Body of pancreas (tissue), 4 donors: ENCODE results near the gene ISM2.

ENCODE experiments used
- POLR2A ChIP-seq, 3 donors: fragments of 450-650 bp; IDR thresholded peaks; one replicate each; pipeline ENCODE4 v1.6.1; 2016; ENCODE audit warnings: antibody characterized with exemption in 3 of 3, mild to moderate bottlenecking in 2 of 3
- TF ChIP-seq, protein P1 (sequence below), 7 experiments: fragments of 450-650 bp in 4 of 7; fragments of 200-600 bp in 3 of 7; sonication (generic) in 3 of 7; IDR thresholded peaks; one replicate each; pipeline ENCODE4 v1.5.1; 2016 to 2019; ENCODE audit warnings: antibody characterized with exemption in 7 of 7

DNA sequence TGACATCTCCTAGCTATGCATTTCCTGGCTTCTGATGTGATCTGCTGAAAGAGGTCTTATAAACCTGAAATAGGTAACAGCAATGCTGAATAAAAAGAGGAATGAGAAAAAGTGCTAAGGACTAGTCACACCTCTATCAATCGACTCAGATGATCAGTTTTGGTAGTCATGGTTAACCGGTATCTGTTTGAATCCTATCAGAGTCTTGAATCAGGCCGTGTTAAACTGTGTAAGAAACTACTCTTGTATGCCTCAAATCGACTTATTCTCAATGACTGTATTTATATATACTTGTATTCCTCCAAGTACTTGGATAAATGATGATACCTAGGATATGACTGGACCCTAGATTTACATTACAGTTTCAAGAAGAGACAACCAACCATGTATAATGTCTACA, 10.8 kb upstream of the ISM2 start:
- TF ChIP-seq POLR2A (IDR thresholded peaks at IDR 0.05), result no peak
- TF ChIP-seq, protein P1, sequence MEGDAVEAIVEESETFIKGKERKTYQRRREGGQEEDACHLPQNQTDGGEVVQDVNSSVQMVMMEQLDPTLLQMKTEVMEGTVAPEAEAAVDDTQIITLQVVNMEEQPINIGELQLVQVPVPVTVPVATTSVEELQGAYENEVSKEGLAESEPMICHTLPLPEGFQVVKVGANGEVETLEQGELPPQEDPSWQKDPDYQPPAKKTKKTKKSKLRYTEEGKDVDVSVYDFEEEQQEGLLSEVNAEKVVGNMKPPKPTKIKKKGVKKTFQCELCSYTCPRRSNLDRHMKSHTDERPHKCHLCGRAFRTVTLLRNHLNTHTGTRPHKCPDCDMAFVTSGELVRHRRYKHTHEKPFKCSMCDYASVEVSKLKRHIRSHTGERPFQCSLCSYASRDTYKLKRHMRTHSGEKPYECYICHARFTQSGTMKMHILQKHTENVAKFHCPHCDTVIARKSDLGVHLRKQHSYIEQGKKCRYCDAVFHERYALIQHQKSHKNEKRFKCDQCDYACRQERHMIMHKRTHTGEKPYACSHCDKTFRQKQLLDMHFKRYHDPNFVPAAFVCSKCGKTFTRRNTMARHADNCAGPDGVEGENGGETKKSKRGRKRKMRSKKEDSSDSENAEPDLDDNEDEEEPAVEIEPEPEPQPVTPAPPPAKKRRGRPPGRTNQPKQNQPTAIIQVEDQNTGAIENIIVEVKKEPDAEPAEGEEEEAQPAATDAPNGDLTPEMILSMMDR (IDR thresholded peaks at IDR 0.05), result no peak
